Fibroblast of gingiva (primary cell): ENCODE data around the gene LDLRAD4.

ENCODE experiments used
- DNase-seq: peaks from one replicate; pipeline ENCODE4 v3.0.0-alpha.2; 2011; ENCODE audit warnings: low read depth

LDLRAD4 gene

DNA sequence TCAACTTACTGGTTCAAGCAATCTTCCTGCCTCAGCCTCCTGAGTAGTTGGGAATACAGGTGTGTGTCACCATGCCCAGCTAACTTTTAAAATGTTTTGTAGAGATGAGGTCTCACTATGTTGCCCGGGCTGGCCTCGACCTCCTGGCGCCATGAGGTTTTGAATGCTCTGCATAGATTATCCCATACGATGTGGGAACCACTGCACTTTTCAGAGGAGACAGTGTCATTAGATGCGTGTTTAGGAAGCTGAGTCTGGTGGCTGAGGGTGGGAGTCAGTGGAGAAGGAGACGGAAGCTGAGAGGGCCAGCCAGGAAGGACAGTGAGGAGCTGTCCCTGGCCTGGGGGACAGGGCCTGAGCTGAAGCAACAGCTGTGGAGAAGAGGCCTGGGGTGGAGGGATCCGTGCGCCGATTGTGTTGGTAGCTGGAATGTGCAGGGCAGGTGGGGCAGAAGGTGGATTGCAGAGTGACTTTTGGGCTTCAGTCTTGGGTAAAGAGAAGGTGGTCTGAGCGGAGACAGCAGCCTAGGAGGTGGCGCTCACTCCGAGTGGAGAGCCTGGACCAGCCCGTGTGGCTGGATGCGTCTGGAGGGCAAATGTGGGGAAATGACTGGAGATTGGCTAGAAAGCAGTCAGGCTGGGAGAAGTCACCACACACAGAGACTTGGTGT lies 68.0 kb downstream of the LDLRAD4 start:
- DNase-seq, result no peak

DNA sequence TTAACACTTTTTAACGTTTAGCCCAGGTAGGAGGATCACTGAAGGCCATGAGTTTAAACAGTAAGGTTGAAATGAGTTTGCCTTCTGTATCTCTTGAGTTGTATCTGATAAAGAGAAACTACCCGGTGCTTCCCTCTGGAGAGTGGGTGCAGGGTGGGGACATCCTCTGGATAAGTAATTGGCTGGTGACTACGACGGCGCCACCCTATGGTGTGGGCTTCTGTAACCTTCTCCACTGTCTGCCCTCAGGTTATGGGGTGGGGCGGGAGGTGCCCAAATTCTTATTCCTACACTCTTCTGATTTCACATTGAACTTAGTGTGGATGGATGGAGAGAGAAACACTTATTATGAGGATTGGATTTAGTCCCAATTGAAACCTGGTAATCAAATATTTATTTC lies 68.8 kb downstream of the LDLRAD4 start:
- no peak for DNase-seq

DNA sequence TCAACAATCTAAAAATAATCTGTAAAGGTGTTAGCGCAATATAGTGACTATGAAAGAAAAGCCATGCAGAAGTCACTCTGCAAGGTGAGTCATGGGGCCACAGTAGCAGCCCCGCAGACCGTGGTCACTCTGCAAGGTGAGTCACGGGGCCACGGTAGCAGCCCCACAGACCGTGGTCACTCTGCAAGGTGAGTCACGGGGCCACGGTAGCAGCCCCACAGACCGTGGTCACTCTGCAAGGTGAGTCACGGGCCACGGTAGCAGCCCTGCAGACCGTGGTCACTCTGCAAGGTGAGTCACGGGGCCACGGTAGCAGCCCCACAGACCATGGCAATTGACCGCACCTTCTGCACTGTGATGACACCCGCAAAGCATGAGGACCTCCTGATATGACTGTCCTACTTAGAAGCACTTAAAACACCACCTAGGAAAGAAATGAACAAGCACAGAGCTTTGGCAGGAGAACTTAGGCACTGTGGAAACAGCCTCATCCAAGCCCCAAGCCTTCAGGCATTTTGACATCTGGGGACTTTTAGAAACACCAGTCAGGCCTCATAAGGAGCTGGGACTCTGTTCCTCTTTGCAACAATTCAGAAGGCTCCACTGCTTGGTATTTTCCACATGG lies 70.1 kb downstream of the LDLRAD4 start:
- DNase-seq, result no peak

DNA sequence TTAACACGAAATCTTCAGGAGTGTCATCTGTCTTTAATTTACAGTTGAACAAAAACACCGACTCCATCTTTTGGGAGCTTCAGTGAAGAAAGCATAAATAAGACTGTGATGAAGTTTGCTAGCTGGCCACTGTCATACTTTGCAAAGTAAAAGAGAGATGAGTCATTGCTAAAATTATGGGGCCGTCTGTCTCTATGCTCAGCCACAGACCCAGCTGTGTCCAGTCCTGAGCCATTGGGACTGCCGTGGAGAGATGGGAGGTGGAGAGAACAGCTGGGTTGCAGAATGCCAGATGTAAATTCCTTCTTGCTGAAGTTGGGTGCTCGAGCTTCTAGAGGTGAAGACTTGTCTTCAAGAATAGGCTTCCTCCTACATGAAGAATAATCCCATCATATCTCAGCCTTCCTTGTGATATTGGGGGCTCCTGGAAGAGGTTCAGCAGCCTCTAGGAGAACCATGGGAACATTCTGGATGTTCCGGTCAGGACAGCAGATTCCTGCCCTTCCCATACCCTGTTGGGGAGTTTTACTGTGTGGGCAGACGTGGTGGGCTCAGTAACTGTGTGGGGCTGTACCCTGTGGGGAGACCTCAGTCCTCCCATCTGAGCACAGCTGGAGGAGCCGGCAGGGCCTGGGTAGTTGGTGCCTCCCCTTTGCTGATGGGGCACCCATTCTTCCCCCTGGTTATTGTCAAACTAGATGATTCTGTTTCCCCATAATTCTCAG lies 71.1 kb downstream of the LDLRAD4 start:
- no peak for DNase-seq

DNA sequence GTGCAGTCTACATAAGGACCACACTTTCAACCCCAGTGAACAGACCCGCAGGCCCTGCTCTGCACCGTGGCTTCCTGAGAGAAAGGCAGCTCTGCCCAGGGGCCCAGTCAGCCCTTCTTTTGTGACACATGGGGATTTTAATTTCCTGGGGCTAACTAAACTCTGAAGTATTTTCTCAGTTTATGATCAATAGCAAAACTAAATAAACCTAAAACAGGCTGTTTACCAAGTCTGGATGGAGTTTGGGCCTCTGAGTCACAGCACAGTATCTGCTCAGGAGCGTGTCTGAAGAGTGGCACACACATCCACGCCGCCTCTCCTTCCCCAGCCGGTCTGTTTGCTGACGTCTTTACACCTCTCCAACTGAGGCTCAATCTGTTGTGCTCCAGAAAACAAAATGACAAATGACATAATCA lies 72.3 kb downstream of the LDLRAD4 start:
- DNase-seq, result no peak

DNA sequence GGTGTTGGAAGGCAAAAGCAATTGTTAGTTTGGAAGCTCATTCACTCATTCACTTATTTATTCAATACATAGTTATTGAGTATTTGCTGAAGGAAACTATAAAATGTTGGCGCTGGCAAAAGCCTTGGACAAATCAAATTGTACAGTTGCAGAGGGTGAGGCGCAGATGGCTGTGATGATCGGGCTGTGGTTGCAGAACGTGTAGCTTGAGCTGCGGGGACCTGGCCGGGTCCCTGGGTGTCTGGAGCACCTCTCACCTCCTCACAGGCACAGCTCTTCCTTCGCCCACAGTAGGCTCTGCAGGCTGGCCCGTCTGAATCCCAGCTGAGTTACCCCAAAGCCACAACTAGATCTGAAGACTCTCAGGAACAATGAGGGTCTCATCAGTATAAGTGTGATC lies 72.7 kb downstream of the LDLRAD4 start:
- no peak for DNase-seq

DNA sequence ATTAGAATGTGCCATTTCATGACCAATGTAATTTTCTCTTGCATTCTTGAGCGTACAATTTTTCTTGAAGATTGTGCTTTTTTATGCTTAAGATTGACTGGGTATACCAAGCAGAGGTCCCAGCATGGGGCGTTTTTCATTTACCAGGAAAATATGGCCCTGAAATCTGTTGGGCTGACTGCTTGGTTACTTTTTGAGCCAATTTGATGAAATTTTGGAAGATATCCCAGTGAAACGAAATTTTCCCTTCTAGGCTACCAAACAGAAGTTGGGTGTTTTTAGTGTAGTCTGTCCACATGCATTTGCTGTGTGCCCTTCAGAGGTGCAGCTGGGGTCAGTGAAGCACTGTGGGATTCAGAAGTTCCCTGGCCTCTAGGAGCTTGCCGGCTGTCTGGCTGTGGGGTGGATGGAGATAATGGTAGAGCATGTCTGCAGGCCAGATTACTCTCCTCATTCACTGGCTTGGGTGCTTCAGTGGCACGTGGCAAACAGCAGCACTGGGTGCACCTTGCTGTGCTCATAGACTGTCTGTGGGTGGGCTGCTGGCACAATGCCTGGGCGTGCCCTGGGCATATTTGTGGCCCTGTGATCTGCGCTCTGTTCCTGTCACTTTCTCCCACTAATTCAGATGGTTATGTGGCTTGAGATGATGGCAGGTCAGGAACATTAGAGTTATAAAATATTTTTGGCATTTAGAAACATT lies 73.3 kb downstream of the LDLRAD4 start:
- DNase-seq, result no peak

DNA sequence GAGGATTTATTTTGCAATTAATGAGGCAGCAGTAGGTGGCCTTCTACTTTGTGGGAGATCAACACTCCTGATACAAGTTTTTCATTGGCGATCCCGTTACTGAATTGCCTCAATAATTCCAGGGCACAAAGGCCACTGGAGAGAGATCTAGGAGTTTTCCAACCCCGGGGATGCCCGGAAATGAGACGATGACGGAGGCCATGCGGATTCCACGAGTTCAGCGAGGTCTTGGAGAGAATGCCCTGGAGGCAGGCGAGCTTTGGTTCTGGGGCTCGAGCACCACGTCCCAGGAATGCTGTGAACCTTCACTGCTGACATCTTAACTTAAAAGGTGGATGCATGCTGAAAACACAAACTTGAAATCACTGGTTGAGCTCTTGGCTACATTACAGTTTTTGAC lies 74.2 kb downstream of the LDLRAD4 start:
- no peak for DNase-seq

DNA sequence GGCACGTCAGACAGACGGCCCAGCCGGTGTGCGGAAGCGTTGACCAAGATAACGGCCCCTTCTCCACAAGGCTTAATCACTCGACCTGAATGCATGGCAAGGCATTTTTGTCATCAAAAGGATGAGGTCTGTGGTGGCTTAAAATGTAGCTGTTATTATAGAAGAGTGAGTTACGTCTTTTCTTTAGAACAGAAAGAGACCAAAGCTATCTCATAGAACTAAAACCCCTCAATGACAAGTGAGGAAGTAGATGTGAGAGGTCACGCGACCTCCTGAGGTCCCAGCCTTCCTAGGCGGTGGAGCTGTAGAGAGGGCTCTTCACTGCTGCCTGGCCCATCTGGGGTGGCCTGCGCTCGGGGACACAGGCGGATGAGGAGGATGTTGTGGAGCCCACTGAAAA lies 75.7 kb downstream of the LDLRAD4 start:
- no peak for DNase-seq

DNA sequence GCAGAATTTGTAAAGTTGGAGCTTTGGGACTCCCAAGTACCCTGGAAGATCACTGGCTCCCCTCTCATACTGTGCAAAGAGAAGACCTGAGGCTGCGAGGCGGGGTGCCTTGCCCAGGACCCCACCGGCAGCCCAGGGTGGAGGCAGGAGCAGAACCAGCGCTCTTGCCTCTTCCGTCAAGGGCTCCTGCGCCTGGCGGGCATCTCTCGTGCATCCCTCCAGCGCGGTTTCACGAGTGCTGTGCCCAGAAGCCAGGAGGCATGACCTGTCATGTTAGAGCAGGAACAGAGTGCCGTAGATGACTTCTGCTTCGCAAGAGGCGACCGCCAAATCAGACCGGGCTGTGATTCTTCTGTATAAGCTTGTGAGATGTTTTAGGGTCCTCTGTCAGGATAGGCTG lies 77.3 kb downstream of the LDLRAD4 start:
- no peak for DNase-seq

DNA sequence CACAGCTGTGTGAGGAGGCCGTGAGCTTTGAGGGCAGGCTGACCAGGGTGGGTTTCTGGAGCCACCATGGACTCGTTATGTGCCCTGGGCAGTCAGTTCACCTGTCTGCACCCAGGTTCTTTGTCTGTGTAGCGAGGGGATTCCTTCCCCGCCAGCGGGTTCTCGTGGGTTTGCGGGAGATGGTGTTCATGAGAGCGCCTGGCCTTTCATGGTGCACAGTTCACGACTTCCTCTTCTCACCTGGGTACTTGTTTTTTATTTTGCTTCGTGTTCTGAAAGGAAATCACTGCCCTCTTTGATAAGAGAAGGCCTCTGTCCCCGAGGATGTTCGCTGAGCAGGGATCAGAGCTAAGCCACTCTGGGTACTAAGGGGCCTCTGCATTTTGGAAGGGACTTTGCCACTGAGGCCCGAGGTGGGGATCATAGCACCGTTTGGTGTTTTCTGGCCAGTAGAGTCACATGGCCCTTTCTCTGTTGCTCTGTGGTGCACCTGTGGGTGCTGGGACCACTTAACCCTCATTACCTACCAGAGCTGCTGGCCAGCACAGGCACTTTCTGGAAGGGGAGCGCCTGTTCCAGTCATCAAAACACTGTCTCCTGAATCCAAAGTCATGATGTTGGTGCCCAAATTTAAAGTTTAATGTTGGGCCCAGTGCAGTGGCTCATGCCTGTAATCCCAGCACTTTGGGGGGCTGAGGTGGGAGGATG lies 78.5 kb downstream of the LDLRAD4 start:
- DNase-seq, result no peak

DNA sequence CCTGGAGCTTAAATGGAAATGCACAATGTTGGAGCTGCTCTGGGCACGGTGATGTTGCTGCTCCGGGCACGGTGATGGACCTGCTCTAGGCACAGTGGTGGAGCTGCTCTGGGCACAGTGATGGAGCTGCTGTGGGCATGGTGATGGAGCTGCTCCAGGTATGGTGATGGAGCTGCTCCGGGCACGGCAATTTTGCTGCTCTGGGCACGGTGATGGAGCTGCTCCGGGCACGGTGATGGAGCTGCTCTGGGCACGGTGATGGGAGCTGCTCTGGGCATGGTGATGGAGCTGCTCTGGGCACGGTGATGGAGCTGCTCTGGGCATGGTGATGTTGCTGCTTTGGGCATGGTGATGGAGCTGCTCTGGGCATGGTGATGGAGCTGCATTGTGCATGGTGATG lies 79.7 kb downstream of the LDLRAD4 start:
- DNase-seq, result no peak

DNA sequence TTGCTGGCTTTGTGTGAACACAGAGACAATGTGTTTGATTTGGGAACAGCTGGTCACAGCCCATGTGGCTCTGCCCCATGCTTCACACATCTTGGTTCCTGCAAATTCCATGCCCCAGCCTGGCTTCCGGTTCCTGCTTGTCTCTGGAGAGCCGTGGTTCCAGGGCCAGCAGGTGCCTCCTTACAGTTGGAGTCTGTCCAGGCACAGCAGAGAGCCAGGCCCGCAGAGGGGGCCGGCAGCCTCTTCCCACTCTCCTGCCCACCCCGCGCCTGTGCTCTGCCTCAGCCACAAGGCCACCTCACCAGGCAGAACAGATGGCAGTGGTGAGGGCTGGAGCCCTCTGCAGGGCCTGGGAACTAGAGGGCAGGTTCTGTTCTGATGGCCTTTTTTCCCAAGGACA lies 81.5 kb downstream of the LDLRAD4 start:
- no peak for DNase-seq

DNA sequence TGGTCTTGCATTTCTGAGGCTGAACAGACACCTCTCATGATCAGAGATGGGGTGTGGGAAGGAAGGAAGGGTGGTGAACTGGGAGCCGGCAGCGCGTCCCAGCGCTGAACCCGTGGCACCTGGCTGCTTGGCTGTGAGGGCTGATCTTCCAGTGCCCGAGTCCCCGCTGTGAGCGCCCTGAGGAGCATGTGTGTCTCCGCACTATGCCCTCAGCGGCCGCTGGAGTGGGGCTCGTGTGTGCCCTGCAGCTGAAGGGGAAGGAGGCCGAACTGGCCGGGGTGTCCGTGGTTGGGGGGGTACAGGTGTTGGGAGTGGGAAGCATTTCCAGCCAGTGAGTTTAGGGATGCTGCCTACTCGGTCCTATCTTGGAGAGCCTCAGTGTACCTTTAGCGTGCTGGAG lies 82.2 kb downstream of the LDLRAD4 start:
- DNase-seq, result no peak

DNA sequence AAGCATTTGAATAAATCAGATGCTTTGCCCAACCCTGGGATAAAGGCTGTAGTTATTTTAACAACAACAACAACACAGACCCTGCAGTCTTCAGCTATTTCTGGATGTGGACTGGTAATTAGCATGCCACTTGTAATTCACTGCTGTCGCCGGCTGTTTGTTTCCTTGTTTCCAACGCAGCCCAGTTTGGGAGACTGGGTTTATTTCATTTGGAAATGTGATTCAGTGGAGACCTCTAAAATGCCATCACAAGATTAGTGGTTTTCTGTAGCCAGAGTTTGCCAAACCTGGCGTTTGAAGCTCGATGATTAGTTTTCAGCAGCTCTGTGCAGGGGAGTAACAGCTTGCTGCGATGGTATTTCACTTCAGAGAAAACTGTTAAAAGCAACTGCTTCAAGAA lies 83.5 kb downstream of the LDLRAD4 start:
- DNase-seq, result no peak

DNA sequence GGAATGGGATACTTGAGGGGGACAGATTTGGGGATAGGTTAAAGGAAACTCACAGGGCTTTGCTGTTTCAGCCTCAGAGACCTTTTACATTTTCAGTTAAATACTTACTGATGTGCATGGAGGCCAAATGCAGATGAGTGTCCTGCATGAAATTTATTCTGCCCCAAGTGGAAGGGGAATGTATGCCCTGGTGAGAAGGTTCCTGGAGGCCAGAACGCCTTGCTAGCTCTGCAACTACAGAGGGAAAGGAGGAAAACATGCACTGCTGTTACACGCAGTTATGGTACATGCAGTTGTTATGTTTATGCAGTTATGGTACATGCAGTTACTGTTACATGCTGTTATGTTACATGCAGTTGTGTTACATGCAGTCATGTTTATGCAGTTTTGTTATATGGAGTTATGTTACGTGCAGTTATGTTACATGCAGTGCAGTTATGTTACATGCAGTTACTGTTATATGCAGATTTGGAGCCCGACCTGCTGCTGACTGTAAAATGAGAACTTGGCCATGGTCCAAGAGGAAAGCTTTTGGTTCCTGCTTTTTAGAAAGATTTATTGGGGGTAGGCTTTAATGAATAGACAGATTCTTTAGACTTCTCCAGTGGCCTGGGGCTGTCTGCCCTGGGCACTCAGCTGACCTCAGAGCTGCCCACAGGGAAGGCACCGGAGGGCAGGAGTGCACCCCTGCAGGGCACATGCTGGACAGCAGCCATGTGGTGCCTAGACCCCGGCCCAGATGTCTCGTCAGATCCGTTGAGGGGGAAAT lies 84.1 kb downstream of the LDLRAD4 start:
- DNase-seq, result no peak

DNA sequence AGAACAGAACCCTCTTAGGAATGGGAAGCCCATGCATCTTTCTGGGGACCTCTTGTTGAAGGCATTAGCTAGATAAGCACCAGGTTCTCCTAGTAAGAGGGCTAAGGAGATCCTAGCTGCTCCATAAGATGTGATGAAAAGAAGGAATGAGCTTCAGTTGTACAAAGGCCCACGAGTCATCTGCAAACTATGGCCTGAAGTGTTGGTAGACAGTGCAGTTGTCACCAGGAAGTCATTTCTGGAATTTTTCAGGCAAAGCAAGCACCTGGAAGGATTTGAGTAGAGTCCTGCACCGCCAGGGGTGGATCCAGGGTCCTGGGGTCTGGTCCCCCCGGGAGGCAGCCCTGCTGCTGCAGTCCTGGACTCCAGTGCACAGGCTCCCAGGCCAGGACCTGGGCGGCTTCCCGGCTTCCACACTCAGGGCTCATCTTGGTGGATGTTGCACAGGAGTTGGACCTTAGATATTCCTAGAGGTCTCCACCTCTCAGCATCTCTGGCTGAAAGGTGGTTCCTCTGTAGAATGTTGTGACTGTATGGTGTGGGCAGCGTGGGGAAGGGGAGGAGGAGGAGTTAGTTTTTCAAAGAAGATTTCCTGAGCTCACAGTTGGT lies 85.3 kb downstream of the LDLRAD4 start:
- DNase-seq, result no peak

DNA sequence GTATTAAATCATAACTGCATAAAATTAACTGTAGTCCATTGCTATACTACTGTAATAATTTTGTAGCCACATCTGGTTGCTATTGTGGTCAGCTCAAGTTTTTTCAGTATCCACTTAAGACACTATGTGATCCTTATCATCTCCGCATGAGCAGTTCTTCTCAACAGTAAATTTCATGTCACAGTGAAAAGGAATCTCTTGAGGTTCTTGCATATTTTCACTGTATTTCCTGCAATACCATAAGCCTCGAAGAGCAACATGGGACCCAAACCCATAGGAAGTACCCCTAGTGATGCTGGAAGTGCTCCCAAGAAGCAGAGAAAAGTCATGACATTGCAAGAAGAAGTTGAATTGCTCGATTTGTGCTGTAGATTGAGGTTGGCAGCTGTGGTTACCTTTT lies 86.7 kb downstream of the LDLRAD4 start:
- no peak for DNase-seq

DNA sequence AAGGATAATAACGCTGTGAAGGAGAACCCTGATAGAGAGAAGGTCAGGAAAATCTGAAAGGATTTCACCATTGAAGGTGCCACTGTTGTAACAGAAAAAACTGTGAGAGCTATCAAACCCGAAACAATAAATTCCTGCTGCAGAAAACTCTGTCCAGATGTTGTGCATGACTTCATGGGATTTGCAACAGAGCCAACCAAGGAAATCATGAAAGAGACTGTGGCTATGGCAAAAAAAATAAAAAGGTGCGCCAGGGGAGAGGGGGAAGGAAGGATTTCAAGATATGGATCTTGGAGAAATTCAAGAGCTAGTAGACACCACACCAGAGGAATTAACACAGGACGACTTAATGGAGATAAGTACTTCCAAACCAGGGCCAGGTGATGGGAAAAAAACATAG lies 88.0 kb downstream of the LDLRAD4 start:
- no peak for DNase-seq

DNA sequence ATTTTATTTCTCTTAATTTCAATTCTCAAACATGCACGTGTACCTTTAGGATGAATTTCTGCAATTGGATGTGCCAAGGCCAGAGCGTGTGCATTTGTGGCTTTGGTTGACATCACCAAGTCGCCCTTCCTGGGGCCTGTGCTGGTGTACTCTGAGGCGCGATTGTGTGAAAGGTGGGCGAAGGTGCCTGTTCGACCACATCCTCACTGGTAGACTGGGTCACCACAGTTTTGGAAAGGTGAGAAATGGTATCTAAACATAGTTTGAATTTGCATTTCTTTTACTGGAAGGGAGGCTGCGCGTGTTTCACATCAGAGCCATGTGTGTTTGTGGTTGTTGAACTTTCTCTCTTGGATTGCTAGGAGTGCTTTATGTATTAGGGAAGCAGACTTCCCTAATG lies 89.8 kb downstream of the LDLRAD4 start:
- no peak for DNase-seq
